RWPE2 (cell line): ENCODE measurements around the gene ASB10.

Source experiments
- ATAC-seq: fragments of 200-7000 bp; cut with Tn5 transposase; 3 replicates; pipeline ENCODE4 v1.9.1; 2021; ENCODE audit warnings: low read depth
- DNase-seq: peaks from one replicate; pipeline ENCODE4 v3.0.0-alpha.2; 2020; ENCODE audit warnings: low spot score
- H3K27ac ChIP-seq: fragments of 450-650 bp; 2 replicates; pipeline ENCODE4 v1.5.1; 2017; ENCODE audit warnings: mild to moderate bottlenecking; ENCODE audit not compliant: poor library complexity, severe bottlenecking
- H3K27me3 ChIP-seq: fragments of 250-450 bp; sonication (Bioruptor Pico); 2 replicates; pipeline ENCODE4 v1.5.1; 2021; ENCODE audit warnings: mild to moderate bottlenecking, moderate library complexity; ENCODE audit not compliant: insufficient read depth, poor library complexity, severe bottlenecking
- H3K36me3 ChIP-seq: fragments of 250-450 bp; sonication (Bioruptor Pico); 2 replicates; pipeline ENCODE4 v1.5.1; 2020; ENCODE audit warnings: low read depth, mild to moderate bottlenecking, moderate library complexity
- H3K4me1 ChIP-seq: fragments of 250-450 bp; sonication (Bioruptor Pico); 2 replicates; pipeline ENCODE4 v1.5.1; 2021; ENCODE audit warnings: mild to moderate bottlenecking, moderate library complexity; ENCODE audit not compliant: insufficient read depth, poor library complexity, severe bottlenecking
- H3K4me3 ChIP-seq: fragments of 250-450 bp; sonication (Bioruptor Pico); 2 replicates; pipeline ENCODE4 v1.5.1; 2021; ENCODE audit warnings: mild to moderate bottlenecking, moderate library complexity; ENCODE audit not compliant: severe bottlenecking
- H3K9me3 ChIP-seq: fragments of 250-450 bp; sonication (Bioruptor Pico); 2 replicates; pipeline ENCODE4 v1.5.1; 2021; ENCODE audit warnings: mild to moderate bottlenecking, moderate library complexity; ENCODE audit not compliant: severe bottlenecking
- CTCF ChIP-seq: fragments of 450-650 bp; IDR thresholded peaks from one replicate; pipeline ENCODE4 v1.5.1; 2017; ENCODE audit warnings: mild to moderate bottlenecking, moderate library complexity; ENCODE audit not compliant: poor library complexity, severe bottlenecking

ASB10 gene

GRCh38 chr7:151178236-151178635, 8.8 kb downstream of the ASB10 start:
- H3K27ac ChIP-seq = no peak overlapping the region
- ATAC-seq (no peak), DNase-seq (no peak)
- peaks cover 11% of the 10 kb centered on the region for H3K27me3 ChIP-seq
- TF ChIP-seq CTCF = no peak
- H3K4me1 ChIP-seq = no peaks in the 10 kb centered on the region
- no peak overlapping the region for H3K4me3 ChIP-seq
- no peaks in the 10 kb centered on the region for H3K36me3 ChIP-seq
- H3K9me3 ChIP-seq = no peaks in the 10 kb centered on the region

- Histone ChIP-seq H3K9me3 (no peaks in the 10 kb centered on the region), H3K36me3 (no peaks in the 10 kb centered on the region), H3K4me1 (no peaks in the 10 kb centered on the region), H3K27ac (no peak overlapping the region), H3K4me3 (no peak overlapping the region), H3K27me3 (peaks cover 17% of the 10 kb centered on the region)
- DNase-seq = no peak
- no peak for TF ChIP-seq CTCF
- ATAC-seq = no peak
Measured at GRCh38 chr7:151177310-151177709, 9.7 kb downstream of the ASB10 start.

- peaks cover 17% of the 10 kb centered on the region for H3K27me3 ChIP-seq
- no peaks in the 10 kb centered on the region for H3K36me3 ChIP-seq
Measured at GRCh38 chr7:151176401-151176800, 10.6 kb downstream of the ASB10 start.

GRCh38 chr7:151175793-151176311, 11.2 kb downstream of the ASB10 start:
- ATAC-seq = no peak
- H3K27me3 ChIP-seq = peaks cover 17% of the 10 kb centered on the region
- H3K27ac ChIP-seq = no peak overlapping the region
- no peaks in the 10 kb centered on the region for H3K4me1 ChIP-seq
- no peak overlapping the region for H3K4me3 ChIP-seq
- H3K36me3 ChIP-seq = no peaks in the 10 kb centered on the region
- no peaks in the 10 kb centered on the region for H3K9me3 ChIP-seq
- no peak for DNase-seq
- TF ChIP-seq CTCF = no peak

More at GRCh38 chr7:151176401-151176800, 10.6 kb downstream of the ASB10 start:
- Histone ChIP-seq H3K9me3 (no peaks in the 10 kb centered on the region), H3K27ac (no peak overlapping the region), H3K4me3 (no peak overlapping the region), H3K4me1 (no peaks in the 10 kb centered on the region)
- TF ChIP-seq CTCF = no peak
- ATAC-seq = no peak
- DNase-seq = no peak

- DNase-seq (no peak), ATAC-seq (no peak)
- H3K4me3 ChIP-seq = no peak overlapping the region
- peaks cover 18% of the 10 kb centered on the region for H3K27me3 ChIP-seq
- TF ChIP-seq CTCF = no peak
- no peaks in the 10 kb centered on the region for H3K36me3 ChIP-seq
- no peaks in the 10 kb centered on the region for H3K4me1 ChIP-seq
- H3K9me3 ChIP-seq = no peaks in the 10 kb centered on the region
- H3K27ac ChIP-seq = no peak overlapping the region
Measured at GRCh38 chr7:151175047-151175792, 11.8 kb downstream of the ASB10 start.
